ENCODE results near the gene CST6.

DNA sequence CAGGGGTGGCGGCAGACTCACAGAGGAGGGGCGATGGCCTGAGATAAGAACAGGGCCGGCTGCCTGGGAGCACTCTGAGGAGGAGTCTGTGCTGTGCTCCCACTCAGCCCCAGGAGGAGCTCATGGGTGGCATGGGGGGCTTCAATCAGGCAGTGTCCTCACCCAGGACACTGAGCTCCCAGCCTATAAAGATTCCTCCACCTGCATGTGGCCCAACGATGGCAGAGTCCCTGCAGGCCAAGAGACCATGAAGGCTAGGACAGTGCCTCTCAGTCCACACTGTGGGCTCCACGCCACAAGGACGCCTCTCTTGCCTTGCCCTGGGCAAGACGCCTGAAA lies 1.9 kb downstream of the CST6 start:
- TF ChIP-seq, protein P1, sequence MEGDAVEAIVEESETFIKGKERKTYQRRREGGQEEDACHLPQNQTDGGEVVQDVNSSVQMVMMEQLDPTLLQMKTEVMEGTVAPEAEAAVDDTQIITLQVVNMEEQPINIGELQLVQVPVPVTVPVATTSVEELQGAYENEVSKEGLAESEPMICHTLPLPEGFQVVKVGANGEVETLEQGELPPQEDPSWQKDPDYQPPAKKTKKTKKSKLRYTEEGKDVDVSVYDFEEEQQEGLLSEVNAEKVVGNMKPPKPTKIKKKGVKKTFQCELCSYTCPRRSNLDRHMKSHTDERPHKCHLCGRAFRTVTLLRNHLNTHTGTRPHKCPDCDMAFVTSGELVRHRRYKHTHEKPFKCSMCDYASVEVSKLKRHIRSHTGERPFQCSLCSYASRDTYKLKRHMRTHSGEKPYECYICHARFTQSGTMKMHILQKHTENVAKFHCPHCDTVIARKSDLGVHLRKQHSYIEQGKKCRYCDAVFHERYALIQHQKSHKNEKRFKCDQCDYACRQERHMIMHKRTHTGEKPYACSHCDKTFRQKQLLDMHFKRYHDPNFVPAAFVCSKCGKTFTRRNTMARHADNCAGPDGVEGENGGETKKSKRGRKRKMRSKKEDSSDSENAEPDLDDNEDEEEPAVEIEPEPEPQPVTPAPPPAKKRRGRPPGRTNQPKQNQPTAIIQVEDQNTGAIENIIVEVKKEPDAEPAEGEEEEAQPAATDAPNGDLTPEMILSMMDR (conservative IDR thresholded peaks at IDR 0.05; ENCODE audit: low read length): no peak
- TF ChIP-seq EZH2phosphoT487 (IDR thresholded peaks at IDR 0.05; ENCODE audit: borderline replicate concordance): no peak
